Activated T-helper 1 cell treated with anti-CD3 and anti-CD28 coated beads, Interleukin-12 subunit alpha, Interleukin-12 subunit beta, Interleukin-2, Interleukin-4 antibody, amounts not matched to agents 30 ng/mL and 10 ng/mL and 1 ng/mL, durations not matched to agents 14 hours and 24 hours and 36 hours (primary cell): ENCODE measurements around the gene BCL2L11. TPM values are rescaled to one million over a fixed set of nuclear protein-coding genes. Genes with fewer than 3 reads are reported as not detected.
A peak's percentile ranks its signal among the peaks of the same experiment; 100 is the strongest.

ENCODE experiments used
- DNase-seq: peaks from one replicate; pipeline ENCODE4 v3.0.0; 2021; ENCODE audit warnings: low spot score
- H3K27ac Mint-ChIP-seq: one replicate; pipeline ENCODE4 v1.8.0; 2021; ENCODE audit warnings: mild to moderate bottlenecking, mixed read lengths
- H3K27me3 Mint-ChIP-seq: one replicate; pipeline ENCODE4 v1.8.0; 2022; ENCODE audit warnings: mild to moderate bottlenecking, moderate library complexity, mixed read lengths; ENCODE audit not compliant: insufficient read depth
- H3K36me3 Mint-ChIP-seq: one replicate; pipeline ENCODE4 v1.8.0; 2021; ENCODE audit warnings: low read depth, mixed read lengths
- H3K4me1 Mint-ChIP-seq: one replicate; pipeline ENCODE4 v1.8.0; 2021; ENCODE audit warnings: low read depth, mixed read lengths
- H3K4me3 Mint-ChIP-seq: one replicate; pipeline ENCODE4 v1.8.0; 2021; ENCODE audit warnings: mild to moderate bottlenecking, moderate library complexity, mixed read lengths
- H3K9me3 Mint-ChIP-seq: one replicate; pipeline ENCODE4 v1.8.0; 2021; ENCODE audit warnings: mixed read lengths
- intact Hi-C: fragments of 100-400 bp; cut with micrococcal nuclease; formaldehyde crosslinking; loops from one replicate; pipeline ENCODE4 v1.15.1; 2024
- total RNA-seq: library from RNA; stranded (reverse); gene quantifications from 2 replicates; pipeline ENCODE4 v1.2.3, GENCODE V29; 2022

BCL2L11 gene
- total RNA-seq, 1 donor from 2014 or later: 335 TPM

GRCh38 chr2:111156529-111156928 lies 35.8 kb downstream of the BCL2L11 start:
- Mint-ChIP-seq H3K4me3 (peak overlapping the region; percentile 30), H3K27ac (peak overlapping the region; percentile 76), H3K27me3 (peaks cover 3% of the 10 kb centered on the region), H3K9me3 (no peaks in the 10 kb centered on the region), H3K36me3 (peaks cover 89% of the 10 kb centered on the region), H3K4me1 (peaks cover 72% of the 10 kb centered on the region)
- DNase-seq: no peak
- intact Hi-C loops: no loop called here

- no peak for DNase-seq
- no peaks in the 10 kb centered on the region for H3K9me3 Mint-ChIP-seq
- H3K4me1 Mint-ChIP-seq: peaks cover 78% of the 10 kb centered on the region
- peak overlapping the region; percentile 76 for H3K27ac Mint-ChIP-seq
- intact Hi-C loops: no loop called here
- peak overlapping the region; percentile 30 for H3K4me3 Mint-ChIP-seq
- H3K27me3 Mint-ChIP-seq: peaks cover 3% of the 10 kb centered on the region
- H3K36me3 Mint-ChIP-seq: peaks cover 88% of the 10 kb centered on the region
These were observed 36.5 kb downstream of the BCL2L11 start for GRCh38 chr2:111157071-111157661.

GRCh38 chr2:111157798-111158197 lies 37.1 kb downstream of the BCL2L11 start:
- intact Hi-C loops: no loop called here
- Mint-ChIP-seq H3K4me3 (no peak overlapping the region), H3K4me1 (peaks cover 84% of the 10 kb centered on the region), H3K36me3 (peaks cover 86% of the 10 kb centered on the region), H3K27ac (peak overlapping the region; percentile 65), H3K27me3 (peaks cover 3% of the 10 kb centered on the region), H3K9me3 (no peaks in the 10 kb centered on the region)
- no peak for DNase-seq

GRCh38 chr2:111159641-111160040 lies 38.9 kb downstream of the BCL2L11 start:
- no peak for DNase-seq
- intact Hi-C loops: no loop called here
- no peak overlapping the region for H3K27ac Mint-ChIP-seq
- peaks cover 90% of the 10 kb centered on the region for H3K36me3 Mint-ChIP-seq
- no peaks in the 10 kb centered on the region for H3K9me3 Mint-ChIP-seq
- H3K27me3 Mint-ChIP-seq: peaks cover 3% of the 10 kb centered on the region
- H3K4me1 Mint-ChIP-seq: peaks cover 88% of the 10 kb centered on the region
- H3K4me3 Mint-ChIP-seq: no peak overlapping the region

- Mint-ChIP-seq H3K27ac (peak overlapping the region; percentile 15), H3K4me3 (no peak overlapping the region), H3K36me3 (peaks cover 89% of the 10 kb centered on the region), H3K4me1 (peaks cover 87% of the 10 kb centered on the region), H3K9me3 (no peaks in the 10 kb centered on the region), H3K27me3 (peaks cover 7% of the 10 kb centered on the region)
- intact Hi-C loops: no loop called here
- DNase-seq: no peak
These were observed 40.0 kb downstream of the BCL2L11 start for GRCh38 chr2:111160758-111161157.

GRCh38 chr2:111161971-111162370 lies 41.3 kb downstream of the BCL2L11 start:
- peaks cover 79% of the 10 kb centered on the region for H3K4me1 Mint-ChIP-seq
- DNase-seq: no peak
- H3K36me3 Mint-ChIP-seq: peaks cover 81% of the 10 kb centered on the region
- H3K27me3 Mint-ChIP-seq: peaks cover 7% of the 10 kb centered on the region
- no peak overlapping the region for H3K4me3 Mint-ChIP-seq
- no peak overlapping the region for H3K27ac Mint-ChIP-seq
- H3K9me3 Mint-ChIP-seq: no peaks in the 10 kb centered on the region
- intact Hi-C loops: no loop called here

GRCh38 chr2:111162718-111163331 lies 42.1 kb downstream of the BCL2L11 start:
- Mint-ChIP-seq H3K4me3 (no peak overlapping the region), H3K9me3 (no peaks in the 10 kb centered on the region), H3K4me1 (peaks cover 79% of the 10 kb centered on the region), H3K27me3 (peaks cover 7% of the 10 kb centered on the region), H3K36me3 (peaks cover 82% of the 10 kb centered on the region), H3K27ac (no peak overlapping the region)
- intact Hi-C loops: no loop called here
- DNase-seq: no peak

GRCh38 chr2:111164078-111164477 lies 43.4 kb downstream of the BCL2L11 start:
- peaks cover 83% of the 10 kb centered on the region for H3K4me1 Mint-ChIP-seq
- intact Hi-C loops: no loop called here
- H3K9me3 Mint-ChIP-seq: no peaks in the 10 kb centered on the region
- no peak overlapping the region for H3K27ac Mint-ChIP-seq
- peaks cover 78% of the 10 kb centered on the region for H3K36me3 Mint-ChIP-seq
- peaks cover 7% of the 10 kb centered on the region for H3K27me3 Mint-ChIP-seq
- no peak for DNase-seq
- H3K4me3 Mint-ChIP-seq: no peak overlapping the region

- H3K27ac Mint-ChIP-seq: peak overlapping the region; percentile 53
- H3K9me3 Mint-ChIP-seq: no peaks in the 10 kb centered on the region
- peaks cover 85% of the 10 kb centered on the region for H3K4me1 Mint-ChIP-seq
- H3K36me3 Mint-ChIP-seq: peaks cover 73% of the 10 kb centered on the region
- no peak for DNase-seq
- H3K27me3 Mint-ChIP-seq: peaks cover 7% of the 10 kb centered on the region
- intact Hi-C loops: loop anchor here (5.0 kb wide), 1 partner anchor 72 kb away; no protein-coding TSS in a partner anchor
- H3K4me3 Mint-ChIP-seq: no peak overlapping the region
These were observed 44.4 kb downstream of the BCL2L11 start for GRCh38 chr2:111165084-111165483.

- no peak for DNase-seq
- Mint-ChIP-seq H3K4me1 (peaks cover 76% of the 10 kb centered on the region), H3K27me3 (peaks cover 6% of the 10 kb centered on the region), H3K36me3 (peaks cover 66% of the 10 kb centered on the region), H3K9me3 (no peaks in the 10 kb centered on the region), H3K4me3 (no peak overlapping the region), H3K27ac (no peak overlapping the region)
- intact Hi-C loops: loop anchor here (5.0 kb wide), 1 partner anchor 71 kb away; no protein-coding TSS in a partner anchor
These were observed 45.4 kb downstream of the BCL2L11 start for GRCh38 chr2:111166115-111166514.

- no peak for DNase-seq
- intact Hi-C loops: loop anchor here (5.0 kb wide), 1 partner anchor 70 kb away; no protein-coding TSS in a partner anchor
- Mint-ChIP-seq H3K27me3 (peaks cover 10% of the 10 kb centered on the region), H3K4me1 (peaks cover 74% of the 10 kb centered on the region), H3K36me3 (peaks cover 58% of the 10 kb centered on the region), H3K9me3 (no peaks in the 10 kb centered on the region), H3K27ac (no peak overlapping the region), H3K4me3 (peak overlapping the region; percentile 30)
These were observed 46.6 kb downstream of the BCL2L11 start for GRCh38 chr2:111167076-111167862.

GRCh38 chr2:111167863-111168162 lies 47.1 kb downstream of the BCL2L11 start:
- H3K27me3 Mint-ChIP-seq: peaks cover 12% of the 10 kb centered on the region
- H3K4me1 Mint-ChIP-seq: peaks cover 68% of the 10 kb centered on the region
- H3K36me3 Mint-ChIP-seq: peaks cover 54% of the 10 kb centered on the region
- H3K27ac Mint-ChIP-seq: no peak overlapping the region
- peak overlapping the region; percentile 30 for H3K4me3 Mint-ChIP-seq
- no peaks in the 10 kb centered on the region for H3K9me3 Mint-ChIP-seq
- intact Hi-C loops: loop anchor here (1.0 to 5.0 kb wide), 3 partner anchors 41 to 69 kb away; no protein-coding TSS in a partner anchor
- DNase-seq: no peak
